GM21737 (cell line): ENCODE measurements around the gene TMEM44.
"Not testable (repeated sequence)": the region's sequence is repeated elsewhere in the genome, so short reads cannot be mapped to it uniquely, and the experiment has no call there.

Experiments
- ATAC-seq: cut with Tn5 transposase; IDR thresholded peaks from one replicate; pipeline ENCODE4 v1.9.1; 2021; ENCODE audit warnings: mild to moderate bottlenecking, moderate library complexity; ENCODE audit not compliant: unreplicated experiment

The TMEM44 gene

DNA sequence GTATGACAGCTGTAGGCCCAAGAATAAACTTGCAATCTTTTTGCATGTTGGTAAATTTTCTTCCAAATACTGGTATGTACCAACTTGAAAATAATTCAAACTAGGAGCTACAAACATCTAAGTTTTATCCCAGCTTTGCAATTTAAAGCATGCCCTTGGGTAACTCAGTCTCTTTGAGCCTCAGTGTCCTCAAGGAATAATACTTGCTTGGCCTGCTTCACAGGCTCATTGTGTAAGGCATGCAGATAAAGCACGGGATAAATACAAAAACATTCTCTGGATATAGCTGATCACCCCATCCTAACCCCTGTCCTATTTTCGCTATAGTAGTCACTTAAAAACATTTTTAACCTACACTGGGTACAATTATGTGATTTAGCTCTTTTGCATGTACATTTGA, 9.6 kb upstream of the TMEM44 start:
- ATAC-seq: no peak

DNA sequence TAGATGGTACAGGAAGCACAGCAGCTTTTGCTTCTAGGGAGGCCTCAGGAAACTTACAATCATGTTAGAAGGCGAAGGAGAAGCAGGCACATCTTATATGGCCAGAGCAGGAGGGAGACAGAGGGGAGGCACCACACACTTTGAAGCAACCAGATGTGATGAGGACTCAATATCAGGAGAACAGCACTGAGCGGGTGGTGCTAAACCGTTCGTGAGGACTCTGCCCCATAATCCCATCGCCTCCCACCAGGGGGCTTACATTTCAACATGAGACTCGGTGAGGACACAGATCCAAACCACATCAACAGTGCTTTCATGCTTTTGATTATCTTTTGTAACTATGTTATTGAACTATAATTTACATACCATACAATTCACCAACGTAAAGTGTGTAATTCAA, 7.6 kb upstream of the TMEM44 start:
- no peak for ATAC-seq

DNA sequence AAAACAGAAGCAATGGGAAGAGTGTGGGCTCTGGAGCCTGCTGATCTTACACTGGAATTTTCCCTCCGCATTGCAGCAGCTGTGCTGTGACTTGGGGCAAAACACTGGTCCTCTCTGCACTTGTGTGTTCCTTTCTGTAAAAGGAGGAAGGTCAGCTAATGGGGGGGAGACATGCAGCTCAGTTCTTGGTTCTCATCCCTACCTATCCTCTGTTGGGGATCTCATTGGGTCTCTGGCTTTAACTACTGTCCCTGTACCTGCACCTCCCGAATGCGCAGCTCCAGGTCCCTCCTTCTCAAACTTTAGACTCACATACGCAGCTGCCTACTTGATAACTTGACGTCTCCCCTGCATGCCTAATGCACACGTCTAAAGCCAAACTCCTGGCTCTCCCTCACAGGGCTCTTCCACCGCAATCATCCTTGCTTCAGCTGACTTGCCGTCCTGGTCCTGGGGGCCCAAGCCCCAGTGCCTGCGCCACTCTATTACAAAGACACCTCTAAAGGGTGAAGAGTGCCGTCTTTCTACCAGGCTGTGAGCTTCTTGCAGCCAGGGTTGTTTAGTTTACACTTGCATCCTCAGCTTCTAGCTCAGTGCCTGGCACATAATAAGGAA, 5.9 kb upstream of the TMEM44 start:
- ATAC-seq: no peak

DNA sequence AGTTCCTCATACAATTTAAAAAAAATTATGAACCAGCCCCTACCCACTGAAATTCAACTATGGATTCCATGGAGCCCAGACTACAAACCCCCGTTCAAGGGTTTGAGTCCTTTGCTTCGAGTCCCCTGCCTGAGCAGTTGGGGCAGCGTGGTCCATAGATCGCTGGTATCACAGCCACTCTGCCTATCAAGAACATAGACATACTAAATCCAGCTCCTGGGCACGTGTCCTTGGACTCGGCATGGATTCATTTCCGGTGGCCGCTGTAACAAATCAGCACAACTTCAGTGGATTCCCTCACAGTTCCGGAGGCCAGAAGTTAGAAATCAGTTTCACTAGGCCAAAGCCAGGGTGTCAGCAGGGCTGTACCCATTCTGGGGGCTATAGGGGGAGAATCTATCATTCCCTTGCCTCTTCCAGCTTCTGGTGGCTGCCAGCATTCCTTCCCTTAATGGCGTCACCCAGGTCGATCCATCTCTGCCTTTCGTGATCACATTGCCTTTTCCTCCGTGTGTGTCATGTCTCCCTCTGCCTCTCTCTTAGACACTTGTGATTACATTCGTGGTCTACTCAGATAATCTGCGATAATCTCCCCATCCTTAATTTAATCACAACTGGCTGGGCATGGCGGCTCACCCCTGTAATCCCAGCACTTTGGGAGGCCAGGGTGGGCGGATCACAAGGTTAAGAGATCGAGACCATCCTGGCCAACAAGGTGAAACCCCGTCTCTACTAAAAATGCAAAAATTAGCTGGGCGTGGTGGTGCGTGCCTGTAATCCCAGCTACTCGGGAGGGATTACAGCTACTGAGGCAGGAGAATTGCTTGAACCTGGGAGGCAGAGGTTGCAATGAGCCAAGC, 4.6 kb upstream of the TMEM44 start:
- ATAC-seq: no peak

DNA sequence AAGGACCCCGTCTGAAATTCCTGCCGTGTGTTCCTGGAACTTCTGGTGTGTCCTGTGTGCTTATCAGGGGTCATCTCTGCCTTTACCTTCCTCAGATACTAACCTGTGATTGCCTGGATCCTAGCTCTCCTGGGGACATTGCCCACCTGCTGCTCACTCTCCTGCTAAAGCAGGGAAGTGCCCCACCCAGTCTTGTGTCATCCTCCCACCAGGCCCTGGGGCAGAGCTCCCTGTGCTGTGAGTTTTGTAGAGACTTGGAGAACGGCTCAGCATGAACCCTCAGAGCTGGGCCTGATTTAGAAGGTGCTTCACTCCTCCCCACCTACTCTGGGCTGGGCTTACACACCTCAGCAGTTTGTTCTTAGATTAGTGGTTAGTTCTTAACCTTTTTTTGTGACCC, 3.8 kb upstream of the TMEM44 start:
- no peak for ATAC-seq

DNA sequence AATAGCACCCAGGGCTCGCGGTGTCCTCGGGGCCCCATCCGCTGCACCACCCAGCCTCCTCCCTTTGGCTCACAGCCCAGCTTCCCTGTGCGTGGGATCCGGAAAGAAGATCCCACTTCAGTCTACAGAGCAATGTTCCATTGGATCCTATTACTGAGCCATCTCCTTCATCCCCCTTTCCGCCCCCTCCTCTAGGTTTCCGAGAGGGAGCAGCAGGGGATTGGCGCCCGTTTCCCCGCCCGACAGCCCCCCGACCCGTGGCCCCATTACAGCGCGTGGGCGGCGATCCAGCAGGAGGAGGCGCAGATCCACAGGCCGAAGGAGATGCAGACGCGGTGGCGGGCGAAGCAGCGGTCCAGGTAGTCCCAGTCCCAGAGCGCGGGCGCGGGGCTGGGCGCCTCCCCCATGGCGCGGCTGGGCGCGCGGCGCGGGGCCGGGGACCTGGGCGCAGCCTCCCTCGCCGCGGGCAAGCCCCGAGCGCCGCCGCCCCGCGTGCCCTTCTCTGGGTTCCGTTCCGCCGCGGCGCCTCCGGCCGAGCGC, 340 bp downstream of the TMEM44 start:
- ATAC-seq: peak; percentile 53

DNA sequence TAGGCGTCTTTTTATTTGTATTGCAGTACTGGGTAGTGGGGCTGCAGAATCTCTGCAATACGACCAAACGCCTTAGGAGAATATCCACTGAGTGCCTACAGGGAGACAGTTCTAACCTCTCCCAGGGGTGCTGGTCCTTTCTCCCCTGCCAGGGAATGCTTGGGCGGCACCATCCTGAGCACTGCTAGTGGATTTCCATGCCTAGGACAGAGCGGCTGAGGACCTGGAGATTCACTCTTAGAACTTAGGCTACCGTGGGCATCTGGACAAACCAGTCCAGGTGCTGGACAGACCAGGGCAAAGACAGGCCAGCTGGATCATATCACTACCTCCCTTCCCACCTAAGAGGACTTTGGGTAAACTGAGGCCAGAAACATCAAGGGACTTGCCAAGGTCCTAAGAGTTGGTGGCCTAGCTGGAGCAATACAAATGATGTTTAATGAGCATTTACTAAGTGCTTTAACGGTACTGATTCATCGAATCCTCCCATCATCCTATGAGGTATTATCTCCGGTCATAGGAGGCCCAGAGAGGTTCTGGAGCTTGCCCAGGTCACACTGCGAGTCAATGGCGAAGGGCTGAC, 902 bp downstream of the TMEM44 start:
- ATAC-seq: no peak

DNA sequence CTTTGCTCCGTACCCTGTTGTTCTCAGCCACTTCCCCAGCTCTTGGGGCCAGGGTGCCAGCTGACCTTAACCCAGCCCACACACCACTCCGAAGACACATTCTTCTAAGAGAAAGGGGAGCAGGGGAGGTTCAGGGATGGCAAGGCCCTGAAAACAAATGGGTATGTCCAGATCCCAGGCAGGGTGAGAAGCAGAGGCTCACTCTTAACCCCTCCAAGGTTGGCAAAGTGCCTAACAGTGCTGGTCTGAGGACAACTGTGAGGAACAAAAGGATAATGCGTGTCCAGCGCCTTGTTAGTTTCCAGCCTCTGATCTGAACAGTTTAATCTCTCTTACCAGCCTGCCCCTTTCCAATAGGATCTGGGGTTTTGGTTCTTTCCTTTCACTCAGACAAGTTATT, 1.5 kb downstream of the TMEM44 start:
- ATAC-seq: no peak

DNA sequence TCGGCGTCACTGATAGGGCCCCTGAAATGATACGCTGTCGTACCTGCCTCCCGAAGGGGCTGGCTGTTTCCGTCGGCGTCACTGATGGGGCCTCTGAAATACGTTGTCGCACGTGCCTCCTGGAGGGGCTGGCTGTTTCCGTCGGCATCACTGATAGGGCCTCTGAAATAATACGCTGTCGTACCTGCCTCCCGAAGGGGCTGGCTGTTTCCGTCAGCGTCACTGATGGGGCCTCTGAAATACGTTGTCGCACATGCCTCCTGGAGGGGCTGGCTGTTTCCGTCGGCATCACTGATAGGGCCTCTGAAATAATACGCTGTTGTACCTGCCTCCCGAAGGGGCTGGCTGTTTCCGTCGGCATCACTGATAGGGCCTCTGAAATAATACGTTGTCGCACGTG, 2.5 kb downstream of the TMEM44 start:
- not testable (repeated sequence) for ATAC-seq

DNA sequence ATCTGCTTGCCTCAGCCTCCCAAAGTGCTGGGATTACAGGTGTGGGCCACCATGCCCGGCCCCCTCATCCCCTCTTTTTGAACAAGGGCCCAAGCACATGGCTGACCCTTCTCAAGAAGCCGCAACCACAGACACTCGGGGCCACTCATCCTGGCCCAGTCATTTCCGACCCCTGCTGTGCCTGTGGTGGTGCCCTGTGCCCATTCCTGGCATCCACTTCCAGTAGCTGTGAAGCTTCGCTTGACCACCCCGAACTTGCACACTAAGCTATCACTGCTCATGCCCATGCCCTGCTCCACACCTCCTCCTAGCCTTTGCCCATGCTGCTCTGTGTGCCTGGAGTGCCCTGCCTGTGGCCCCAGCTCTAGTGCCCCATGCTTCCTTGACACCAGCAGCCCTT, 8.3 kb downstream of the TMEM44 start:
- ATAC-seq: no peak

DNA sequence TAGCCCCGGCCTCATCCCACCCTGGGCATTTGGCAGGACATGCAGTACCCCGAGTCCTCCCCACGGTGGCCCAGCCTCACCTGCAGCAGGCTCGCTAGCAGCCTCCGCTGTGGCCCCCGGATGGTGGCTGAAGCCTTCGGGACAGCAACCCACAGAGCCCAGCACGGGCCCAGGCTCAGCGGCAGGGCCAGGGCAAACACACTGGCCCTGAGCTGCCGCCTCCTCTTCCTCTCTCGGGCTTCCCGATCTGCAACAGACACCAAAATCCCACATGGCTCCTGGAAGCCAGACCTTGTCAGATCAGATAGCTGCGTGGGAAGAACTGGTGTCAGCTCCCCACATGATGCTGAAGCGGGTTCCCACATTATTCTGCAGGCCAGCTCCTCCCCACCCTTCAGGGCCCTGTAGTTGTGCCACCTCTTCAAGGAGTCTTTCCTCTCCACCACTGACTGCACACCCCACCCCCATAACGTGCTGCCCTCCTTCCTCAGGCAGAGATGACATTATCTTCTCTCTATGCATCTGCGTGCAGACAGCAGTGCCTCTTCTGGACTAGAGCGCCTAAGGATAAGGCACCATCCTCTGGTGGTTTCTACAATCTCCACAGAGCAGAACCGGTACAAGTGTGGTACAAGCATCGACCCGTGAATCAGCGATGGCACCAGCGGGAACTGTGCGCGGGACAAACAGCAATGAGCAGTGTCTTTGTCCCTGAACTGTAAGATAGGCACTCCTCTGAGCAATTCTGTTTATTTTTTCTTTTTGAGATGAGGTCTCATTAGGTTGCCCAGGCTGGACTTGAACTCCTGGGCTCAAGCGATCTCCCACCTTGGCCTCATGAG, 9.5 kb downstream of the TMEM44 start:
- no peak for ATAC-seq

DNA sequence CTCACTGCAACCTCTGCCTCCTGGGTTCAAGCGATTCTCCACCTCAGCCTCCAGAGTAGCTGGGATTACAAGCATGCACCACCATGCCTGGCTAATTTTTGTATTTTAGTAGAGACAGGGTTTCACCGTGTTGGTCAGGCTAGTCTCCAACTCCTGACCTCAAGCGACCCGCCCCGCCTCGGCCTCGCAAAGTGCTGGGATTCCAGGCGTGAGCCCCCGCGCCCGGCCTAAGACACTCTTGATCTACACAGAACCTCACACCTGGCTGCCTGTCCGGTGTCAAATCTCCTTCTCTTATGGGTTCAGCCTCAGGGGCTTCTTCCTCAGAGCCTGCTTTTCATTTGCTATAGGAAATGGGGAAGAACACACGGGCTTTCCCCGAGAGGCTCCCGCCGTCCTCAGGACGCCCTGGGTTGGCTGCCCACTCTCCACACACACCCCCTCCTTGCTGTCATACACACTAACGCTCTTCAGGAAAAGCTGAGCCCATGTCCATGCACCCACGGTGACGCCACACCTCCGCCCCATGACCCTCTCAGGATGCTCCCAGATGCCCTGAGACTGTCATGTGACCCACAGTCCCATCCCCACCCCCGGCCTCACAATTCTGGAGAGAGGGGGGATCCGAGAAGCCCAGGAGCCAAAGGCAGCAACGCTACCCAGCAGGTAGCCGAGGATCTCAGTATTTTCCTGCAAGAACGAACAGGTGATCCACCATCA, 10.4 kb downstream of the TMEM44 start:
- no peak for ATAC-seq

DNA sequence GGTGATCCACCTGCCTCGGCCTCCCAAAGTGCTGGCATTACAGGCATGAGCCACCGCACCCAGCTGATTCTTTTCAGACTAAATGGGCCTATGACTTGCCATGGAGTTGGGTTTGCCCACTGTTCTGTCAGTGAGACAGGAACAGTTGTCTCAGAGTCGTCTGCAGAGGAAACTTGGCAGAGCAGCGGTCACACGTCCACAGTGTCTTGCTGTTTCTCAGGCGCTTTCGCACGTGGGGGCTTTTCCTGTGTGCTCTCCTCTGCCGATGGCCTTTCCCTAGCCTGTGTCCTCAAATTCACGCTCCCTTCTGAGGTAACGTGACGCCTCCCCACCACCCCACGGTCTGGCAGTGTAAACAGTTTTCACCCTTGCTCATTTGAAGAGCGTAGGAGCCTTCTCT, 11.3 kb downstream of the TMEM44 start:
- ATAC-seq: no peak

DNA sequence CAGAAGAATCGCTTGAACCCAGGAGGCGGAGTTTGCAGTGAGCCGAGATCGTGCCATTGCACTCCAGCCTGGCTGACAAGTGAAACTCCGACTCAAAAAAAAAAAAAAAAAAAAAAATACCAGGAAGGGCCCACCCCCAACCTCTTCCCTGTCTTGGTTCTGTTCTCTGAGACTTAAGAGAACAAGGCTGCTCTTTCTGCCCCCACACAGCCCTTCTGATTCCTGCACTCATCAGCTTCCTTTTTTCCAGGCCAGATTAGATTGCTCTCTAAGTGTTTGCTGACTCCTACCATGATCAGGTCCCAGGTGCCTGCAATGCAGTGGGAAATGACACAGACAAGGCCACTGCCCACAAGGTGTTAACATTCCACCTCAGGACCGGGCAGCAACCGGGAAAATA, 13.0 kb downstream of the TMEM44 start:
- ATAC-seq: no peak

DNA sequence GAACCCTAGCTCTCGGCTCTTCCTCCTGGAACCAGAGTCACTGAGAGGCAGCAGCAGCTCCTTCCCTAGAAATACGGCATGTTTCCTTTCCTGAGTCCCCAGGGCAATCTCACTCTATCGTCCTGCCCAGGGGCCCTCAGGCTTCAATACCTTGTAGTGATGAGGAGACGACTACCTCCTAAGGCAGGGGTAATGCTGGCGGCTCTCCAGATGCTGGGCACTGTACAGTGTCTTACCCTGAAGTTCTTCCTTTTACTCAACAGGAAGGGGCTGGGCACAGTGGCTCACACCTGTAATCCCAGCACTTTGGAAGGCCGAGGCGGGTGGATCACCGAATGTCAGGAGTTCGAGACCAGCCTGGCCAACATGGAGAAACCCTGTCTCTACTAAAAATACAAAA, 13.5 kb downstream of the TMEM44 start:
- no peak for ATAC-seq

DNA sequence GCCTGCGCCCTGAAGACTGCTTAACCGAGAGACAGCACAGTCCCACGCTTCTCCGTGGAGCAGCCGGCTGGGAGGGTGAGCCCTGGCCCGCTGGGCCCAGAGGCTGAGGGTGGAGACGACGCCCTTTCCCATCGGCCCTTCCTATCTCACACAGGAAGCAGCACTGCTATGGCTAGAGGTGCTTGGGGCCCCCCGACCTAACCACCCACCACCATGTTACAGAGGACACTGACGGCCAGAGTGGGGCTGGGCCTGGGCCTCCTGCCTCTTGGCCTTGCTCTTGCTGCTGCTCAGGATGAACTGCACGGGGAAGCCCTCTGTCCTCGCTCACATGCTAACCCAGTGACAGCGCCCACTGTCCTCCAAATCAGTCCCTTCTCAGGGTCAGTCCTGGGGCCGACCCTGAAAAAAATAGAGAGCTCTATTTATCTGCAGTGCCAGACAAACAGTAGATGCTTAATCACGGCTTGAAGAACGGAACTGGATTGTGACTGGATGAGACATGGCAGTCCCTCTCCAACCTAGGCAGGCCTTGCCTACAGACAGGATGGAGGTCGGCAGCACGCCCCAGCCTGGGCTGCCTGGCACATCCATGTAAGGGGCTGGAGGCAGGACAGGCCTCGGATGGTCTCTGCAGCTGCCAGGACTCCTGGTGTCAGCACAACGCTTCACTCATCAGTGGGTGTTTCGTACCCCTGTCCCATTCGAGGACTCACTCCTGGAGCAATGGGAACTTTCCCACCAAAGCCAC, 14.2 kb downstream of the TMEM44 start:
- no peak for ATAC-seq

DNA sequence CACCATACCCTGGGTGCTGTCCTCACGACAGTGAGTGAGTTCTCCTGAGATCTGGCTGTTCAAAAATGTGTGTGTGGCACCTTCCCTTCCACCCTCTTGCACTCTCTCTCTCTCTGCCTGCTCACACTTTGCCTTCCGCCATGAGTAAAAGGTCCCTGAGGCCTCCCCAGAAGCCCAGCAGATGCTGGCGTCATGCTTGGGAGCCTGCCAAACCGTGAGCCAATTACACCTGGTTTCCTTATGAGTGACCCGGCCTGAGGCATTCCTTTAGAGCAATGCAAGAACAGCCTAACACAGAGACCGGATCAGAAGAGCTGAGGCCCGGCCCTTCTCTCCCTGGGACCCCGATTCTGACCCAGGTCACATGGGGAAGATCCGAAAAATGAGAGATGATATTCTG, 15.4 kb downstream of the TMEM44 start:
- ATAC-seq: no peak

DNA sequence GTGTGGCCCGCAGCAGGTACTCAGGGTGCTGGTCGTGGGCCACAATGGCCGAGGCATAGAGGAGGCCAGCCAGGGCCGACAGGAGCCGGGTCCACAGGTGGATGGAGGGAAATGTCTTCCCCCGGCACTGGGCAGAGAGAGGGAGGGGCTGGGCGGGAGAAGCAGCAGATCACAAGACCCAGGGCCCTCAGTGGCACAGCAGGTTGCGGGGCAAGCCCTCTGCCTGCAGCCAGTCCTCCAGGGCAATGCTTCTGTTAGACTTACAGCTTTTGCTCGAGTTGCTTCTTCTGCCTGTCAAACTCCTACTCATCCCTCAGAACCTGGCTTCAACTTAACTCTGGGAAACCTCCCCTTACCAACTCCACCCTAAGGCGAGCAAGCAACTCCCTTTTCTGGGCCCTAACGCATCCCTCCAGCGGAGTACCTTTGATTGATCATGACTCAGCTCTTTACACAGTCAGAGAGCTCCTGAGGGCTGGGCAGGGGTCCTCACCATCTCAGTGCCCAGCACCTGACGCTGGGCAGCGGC, 16.0 kb downstream of the TMEM44 start:
- no peak for ATAC-seq

DNA sequence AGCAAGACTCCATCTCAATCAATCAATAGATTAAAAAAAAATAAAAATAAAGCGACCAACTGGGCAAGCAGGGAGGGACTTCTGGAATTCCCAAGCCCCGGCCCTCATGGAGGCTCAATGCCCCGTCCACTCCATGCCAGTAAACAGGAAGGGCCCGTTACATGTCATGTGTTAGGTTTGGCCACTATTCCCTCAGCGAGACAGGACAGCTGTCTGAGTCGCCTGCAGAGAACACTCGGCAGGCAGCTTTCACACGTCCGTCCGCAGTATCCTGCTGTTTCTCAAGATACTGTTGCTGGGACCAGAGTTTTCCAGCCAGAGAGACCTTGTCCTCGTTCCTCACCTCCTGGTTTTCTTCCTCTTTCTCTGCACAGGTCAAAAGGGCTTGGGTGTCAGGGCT, 18.0 kb downstream of the TMEM44 start:
- ATAC-seq: no peak

DNA sequence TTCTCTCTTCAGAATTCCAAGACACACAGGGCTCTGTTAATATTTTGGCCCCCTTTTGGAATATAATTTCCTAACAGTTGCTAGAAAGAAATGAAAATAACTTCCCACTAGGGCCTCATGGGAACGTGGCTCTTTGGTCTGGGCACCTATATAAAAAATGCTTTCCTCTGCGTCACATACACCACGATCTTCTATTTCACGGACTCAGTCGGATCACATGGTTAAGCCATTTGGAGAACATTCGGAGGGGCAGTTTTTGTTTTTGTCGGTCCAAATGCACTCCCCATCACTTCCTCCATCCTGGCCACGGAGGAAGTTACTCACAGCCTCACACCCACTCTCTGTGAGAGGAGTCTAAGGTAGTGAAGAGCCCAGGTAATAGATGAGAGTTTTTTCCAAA, 21.0 kb downstream of the TMEM44 start:
- ATAC-seq: no peak
